Effector CD8-positive, alpha-beta T cell (primary cell): ENCODE measurements around the gene PARN.
"Not testable (repeated sequence)": the region's sequence is repeated elsewhere in the genome, so short reads cannot be mapped to it uniquely, and the experiment has no call there.

Experiments
- DNase-seq: peaks from one replicate; lab custom pipeline; 2025; lab: John Stamatoyannopoulos, UW

PARN gene

DNA sequence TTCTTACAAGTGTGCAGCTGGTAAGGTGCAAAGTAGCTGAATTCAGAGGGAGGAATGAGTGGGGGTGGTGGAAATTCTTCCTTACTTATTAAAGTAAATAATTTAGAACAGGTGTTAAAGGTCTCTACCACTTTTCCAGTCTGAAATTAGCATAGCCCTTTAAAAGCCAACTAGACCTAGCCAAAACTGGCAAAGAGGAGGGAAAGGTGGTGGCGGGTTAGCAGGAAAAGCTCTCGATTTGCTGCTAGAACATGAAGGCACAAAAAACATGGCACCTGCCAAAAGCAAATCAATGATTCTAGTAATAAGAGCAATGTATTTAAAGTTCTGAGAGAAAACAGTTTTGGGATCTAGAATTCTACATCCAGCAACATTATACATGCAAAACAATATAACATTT, 157.7 kb downstream of the PARN start:
- DNase-seq: no peak

GRCh38 chr16:14470788-14471187, 159.3 kb downstream of the PARN start:
- no peak for DNase-seq

DNA sequence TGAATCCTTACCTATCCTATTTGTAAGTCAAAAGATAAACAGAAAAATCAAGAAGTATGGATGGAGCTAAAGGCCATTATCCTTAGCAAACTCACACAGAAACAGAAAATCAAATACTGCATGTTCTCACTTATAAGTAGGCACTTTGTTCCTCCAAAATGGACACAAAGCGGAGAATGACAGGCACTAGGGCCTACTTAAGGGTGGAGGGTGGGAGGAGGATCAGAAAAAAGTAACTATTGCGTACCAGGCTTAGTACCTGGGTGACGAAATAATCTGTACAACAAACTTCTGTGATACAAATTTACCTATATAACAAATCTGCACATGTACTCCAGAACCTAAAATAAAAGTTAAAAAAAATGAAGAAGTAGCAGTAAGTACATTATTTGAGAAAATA, 164.3 kb downstream of the PARN start:
- DNase-seq: no peak

GRCh38 chr16:14464796-14465195, 165.3 kb downstream of the PARN start:
- DNase-seq: no peak

DNA sequence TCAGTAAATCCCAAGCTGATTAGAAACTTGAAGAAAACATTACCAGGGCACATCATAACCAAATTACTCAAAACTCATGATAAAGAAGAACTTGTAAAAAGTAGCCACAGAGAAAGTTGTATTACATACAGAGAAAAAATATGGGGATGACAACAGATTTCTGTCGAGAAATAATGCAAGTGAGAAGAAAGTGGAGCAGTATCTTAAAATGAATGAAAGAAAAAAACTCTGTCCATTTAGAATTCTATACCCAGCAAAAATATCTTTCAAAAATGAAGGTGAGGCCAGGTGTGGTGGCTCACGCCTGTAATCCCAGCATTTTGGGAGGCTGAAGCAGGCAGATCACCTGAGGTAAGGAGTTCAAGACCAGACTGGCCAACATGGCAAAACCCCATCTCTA, 165.9 kb downstream of the PARN start:
- DNase-seq: no peak

GRCh38 chr16:14462811-14463210, 167.2 kb downstream of the PARN start:
- DNase-seq: no peak

GRCh38 chr16:14460726-14461125, 169.3 kb downstream of the PARN start:
- no peak for DNase-seq

GRCh38 chr16:14458576-14458975, 171.5 kb downstream of the PARN start:
- DNase-seq: no peak

DNA sequence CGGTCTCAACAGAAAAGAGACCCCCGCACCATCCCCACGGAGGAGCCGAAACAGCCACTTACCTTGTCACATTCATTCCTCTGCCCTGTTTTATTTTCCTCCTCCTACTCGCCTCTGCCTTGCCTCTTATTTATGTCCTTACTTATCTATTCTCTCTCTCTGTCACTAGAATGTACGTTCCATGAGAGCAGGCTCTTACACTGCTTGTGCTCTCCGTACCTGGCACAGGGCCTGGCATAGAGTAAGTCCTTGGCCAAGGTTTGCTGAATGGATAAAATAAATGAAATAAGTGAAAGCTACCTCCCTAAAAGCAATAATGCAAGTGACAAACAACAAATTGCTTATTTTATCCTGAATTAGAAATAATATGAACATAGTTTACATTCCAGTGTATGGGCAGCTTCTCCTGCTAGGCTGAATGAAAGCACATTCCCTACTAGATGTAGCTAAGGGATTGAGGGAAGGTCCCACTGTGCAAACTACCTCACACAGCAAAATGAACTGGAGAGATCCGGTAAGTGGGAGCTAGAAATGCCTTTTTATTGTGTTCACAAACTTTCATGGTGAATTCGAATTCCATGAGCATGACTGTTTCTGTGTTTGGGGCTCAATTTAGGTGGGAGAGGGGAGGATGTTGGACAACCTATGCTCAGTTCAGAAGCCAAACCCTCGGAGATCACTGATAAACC, 173.1 kb downstream of the PARN start:
- no peak for DNase-seq

- DNase-seq: no peak
These were observed 174.5 kb downstream of the PARN start for GRCh38 chr16:14455573-14455972.

DNA sequence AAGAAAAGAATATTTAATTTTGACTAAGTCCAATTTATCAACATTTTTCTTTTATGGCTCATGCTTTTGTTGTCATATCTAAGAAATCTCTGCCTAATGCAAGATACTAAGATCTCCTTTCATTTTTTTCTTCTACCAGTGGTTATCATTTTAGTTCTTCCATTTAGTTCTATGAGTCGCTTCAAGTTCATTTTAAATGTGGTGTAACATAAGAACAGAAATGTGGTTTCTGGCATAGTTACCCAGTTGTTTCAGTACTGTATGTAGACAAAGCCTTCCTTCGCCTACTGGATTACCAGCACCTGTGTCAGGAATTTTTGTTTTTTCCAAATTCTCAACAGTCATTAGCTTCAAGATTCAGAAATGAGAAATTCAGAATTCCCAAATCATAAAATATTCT, 175.7 kb downstream of the PARN start:
- DNase-seq: no peak

DNA sequence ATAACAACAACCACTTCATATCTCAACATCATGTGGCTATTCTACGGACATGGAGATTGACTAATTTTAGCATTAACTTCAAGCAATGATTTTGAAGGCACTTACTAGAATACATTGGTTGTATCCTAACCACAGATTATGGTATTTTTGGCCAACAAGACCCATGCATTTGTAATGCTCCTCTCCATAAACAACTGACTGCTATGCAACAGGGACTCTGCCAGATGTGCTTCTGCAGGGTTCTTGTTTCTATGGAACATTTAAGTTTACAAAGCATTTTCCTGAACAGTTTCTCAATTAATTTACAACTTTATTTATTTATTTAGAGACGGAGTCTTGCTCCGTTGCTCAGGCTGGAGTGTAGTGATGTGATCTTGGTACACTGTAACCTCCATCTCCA, 178.0 kb downstream of the PARN start:
- DNase-seq: no peak

- DNase-seq: no peak
These were observed 179.2 kb downstream of the PARN start for GRCh38 chr16:14450846-14451245.

DNA sequence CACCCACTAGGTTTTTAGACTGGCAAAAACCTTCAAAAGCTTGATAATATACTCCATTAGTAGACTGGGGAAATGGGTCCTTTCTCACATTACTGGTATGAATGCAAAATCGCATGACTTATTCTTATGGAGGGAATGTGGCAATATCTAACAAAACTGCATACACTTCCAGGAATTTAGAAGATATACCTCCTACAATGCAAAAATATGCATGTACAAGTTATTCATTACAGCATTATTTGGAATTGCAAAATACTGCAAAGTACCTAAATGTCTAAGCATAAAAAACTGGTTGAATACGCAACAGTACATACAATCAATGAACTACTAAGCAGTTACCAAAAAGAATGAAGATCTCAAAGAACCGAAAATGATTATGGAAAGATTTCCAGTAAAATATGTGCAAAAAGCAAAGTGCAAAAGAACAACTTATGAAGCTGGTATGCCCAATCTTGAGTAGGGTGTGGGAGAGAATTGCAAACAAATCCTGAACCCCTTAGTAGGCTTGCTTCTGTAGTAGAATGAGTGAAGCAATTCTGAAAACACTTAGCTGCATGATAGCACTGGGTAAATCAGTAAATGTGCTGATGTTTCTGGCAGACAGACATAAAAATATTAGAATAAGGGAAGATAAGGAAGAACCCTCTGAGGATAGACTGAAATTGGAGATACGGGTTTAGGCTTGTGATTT, 180.1 kb downstream of the PARN start:
- no peak for DNase-seq

- no peak for DNase-seq
These were observed 180.7 kb downstream of the PARN start for GRCh38 chr16:14449334-14449733.

GRCh38 chr16:14448879-14449278, 181.2 kb downstream of the PARN start:
- DNase-seq: no peak

- DNase-seq: no peak
These were observed 182.3 kb downstream of the PARN start for GRCh38 chr16:14447783-14448182.

GRCh38 chr16:14446796-14447195, 183.3 kb downstream of the PARN start:
- DNase-seq: no peak

DNA sequence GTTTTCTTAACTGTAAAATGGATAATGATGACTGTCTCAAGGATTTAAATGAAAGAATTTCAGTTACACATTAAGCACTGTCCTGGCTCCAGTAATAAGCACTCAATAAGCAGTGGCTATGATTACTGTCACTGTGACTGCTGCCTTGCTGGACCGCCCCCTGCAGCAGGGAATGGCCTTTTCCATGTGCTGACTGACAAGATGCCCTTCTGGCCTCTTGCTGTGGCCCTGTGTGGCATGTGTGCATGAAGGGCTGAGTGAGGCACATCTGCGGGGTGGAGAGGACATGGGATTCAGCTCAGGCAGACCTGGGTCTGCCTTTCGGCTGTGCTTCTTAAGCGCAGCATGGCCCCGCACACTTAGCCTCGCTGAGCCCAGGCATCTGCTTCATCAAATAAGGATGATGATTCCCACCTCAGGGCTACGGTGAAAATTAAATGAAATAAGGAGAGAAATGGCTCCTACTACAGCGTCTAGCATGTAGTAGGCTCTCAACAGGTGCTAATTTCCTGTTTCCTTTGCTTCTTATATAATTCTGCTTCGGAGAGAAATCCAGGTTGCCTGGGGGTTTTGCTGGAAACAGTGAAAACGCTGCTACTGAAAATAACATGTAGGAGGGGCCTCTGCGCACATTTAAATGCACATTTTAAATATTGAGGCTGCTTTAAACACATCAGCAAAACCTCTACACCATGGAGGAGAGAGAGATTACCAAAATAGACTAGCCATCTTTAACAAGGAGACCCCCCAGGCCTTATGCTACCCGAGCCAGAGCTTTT, 183.9 kb downstream of the PARN start:
- no peak for DNase-seq

DNA sequence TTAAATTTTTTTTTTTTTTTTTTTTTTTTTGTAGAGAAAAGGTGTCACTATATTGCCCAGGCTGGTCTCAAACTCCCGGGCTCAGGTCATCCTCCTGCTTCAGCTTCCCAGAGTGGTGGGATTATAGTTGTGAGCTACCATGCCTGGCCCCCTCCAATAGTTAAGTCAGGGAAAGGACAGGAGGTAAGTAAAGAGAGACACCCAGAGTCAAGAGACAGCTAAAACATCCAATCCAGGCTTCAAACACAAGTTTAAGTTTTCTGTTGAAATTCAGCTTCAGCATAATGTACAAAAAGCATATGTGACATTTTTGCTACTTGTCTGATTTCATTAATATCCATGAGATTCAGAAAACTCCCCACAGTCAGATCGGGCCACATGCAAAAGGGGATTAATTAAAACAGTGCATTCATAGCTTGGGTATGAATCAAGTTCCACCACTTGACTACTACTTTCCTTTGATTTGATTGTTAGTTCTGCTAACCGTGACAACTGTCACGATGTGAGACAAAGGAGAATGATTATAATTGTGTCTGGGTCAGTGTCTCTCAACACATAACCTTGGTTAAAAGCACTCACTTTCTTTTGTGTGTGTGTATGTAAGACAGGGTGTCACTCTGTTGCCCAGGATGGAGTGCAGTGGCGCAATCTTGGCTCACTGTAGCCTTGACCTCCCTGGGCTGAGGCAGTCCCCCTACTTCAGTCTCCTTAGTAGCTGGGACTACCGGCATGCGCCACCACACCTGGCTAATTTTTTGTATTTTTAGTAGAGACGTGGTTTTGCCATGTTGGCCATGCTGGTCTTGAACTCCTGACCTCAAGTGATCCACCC, 184.9 kb downstream of the PARN start:
- DNase-seq: no peak

GRCh38 chr16:14441533-14441932, 188.5 kb downstream of the PARN start:
- not testable (repeated sequence) for DNase-seq

- no peak for DNase-seq
These were observed 191.8 kb downstream of the PARN start for GRCh38 chr16:14438256-14438655.
